Fibroblast of skin of left quadriceps (primary cell): ENCODE measurements around the gene SPRYD4.
"Not testable (repeated sequence)": the region's sequence is repeated elsewhere in the genome, so short reads cannot be mapped to it uniquely, and the experiment has no call there.

Experiments used
- DNase-seq, 2 experiments: peaks; one replicate each; pipeline ENCODE4 v3.0.0-alpha.2; 2013; ENCODE audit warnings: low read depth in 2 of 2

Gene SPRYD4

GRCh38 chr12:56468216-56469006 lies at the start of gene SPRYD4:
Gene SPRYD4 (plus strand): TSS chr12:56468578. CDS start chr12:56468592, 14 bp downstream.
- peak; percentile 75 to 80 for DNase-seq

GRCh38 chr12:56420411-56420810 lies 48.0 kb upstream of the SPRYD4 start:
- DNase-seq, result no peak

GRCh38 chr12:56425193-56425592 lies 43.2 kb upstream of the SPRYD4 start:
- DNase-seq, result no peak

- no peak for DNase-seq
Measured at GRCh38 chr12:56425940-56426438, 42.4 kb upstream of the SPRYD4 start.

GRCh38 chr12:56431288-56431687 lies 37.1 kb upstream of the SPRYD4 start:
- DNase-seq, result no peak

GRCh38 chr12:56431850-56432249 lies 36.5 kb upstream of the SPRYD4 start:
- no peak for DNase-seq

- no peak for DNase-seq
Measured at GRCh38 chr12:56434828-56435227, 33.5 kb upstream of the SPRYD4 start.

GRCh38 chr12:56437430-56438176 lies 30.8 kb upstream of the SPRYD4 start:
- DNase-seq, result no peak

GRCh38 chr12:56443208-56443607 lies 25.2 kb upstream of the SPRYD4 start:
- DNase-seq, result not testable (repeated sequence)

- DNase-seq, result peak; percentile 67
Measured at GRCh38 chr12:56448860-56449621, 19.3 kb upstream of the SPRYD4 start, which contains the start of gene TIMELESS. Gene TIMELESS (minus strand): TSS chr12:56449426. CDS start chr12:56434170, 15,256 bp downstream.

- no peak for DNase-seq
Measured at GRCh38 chr12:56449622-56449984, 18.8 kb upstream of the SPRYD4 start.

GRCh38 chr12:56450241-56450640 lies 18.1 kb upstream of the SPRYD4 start:
- no peak for DNase-seq

- no peak for DNase-seq
Measured at GRCh38 chr12:56451147-56451546, 17.2 kb upstream of the SPRYD4 start.

GRCh38 chr12:56454557-56454956 lies 13.8 kb upstream of the SPRYD4 start, which contains the start of gene MIP:
Gene MIP (minus strand): TSS chr12:56454657. CDS start chr12:56454613, 44 bp downstream.
- no peak for DNase-seq

- no peak for DNase-seq
Measured at GRCh38 chr12:56457817-56458216, 10.6 kb upstream of the SPRYD4 start.

- no peak for DNase-seq
Measured at GRCh38 chr12:56461235-56462159, 6.9 kb upstream of the SPRYD4 start.

GRCh38 chr12:56462565-56462964 lies 5.8 kb upstream of the SPRYD4 start:
- DNase-seq, result no peak

- no peak for DNase-seq
Measured at GRCh38 chr12:56469007-56469930, 891 bp downstream of the SPRYD4 start.

- no peak for DNase-seq
Measured at GRCh38 chr12:56474389-56474788, 6.0 kb downstream of the SPRYD4 start.

- DNase-seq, result no peak
Measured at GRCh38 chr12:56476143-56476542, 7.8 kb downstream of the SPRYD4 start.
